GM23338 (cell line): ENCODE data around the gene PUS7.

Experiments
- CREB1 ChIP-seq: fragments of 250-450 bp; sonication (Bioruptor Pico); IDR thresholded peaks from 2 replicates; pipeline ENCODE4 v1.5.0; 2020; ENCODE audit warnings: low read depth, mild to moderate bottlenecking, moderate library complexity
- CTCF ChIP-seq, 2 experiments: fragments of 200-600 bp in 1 of 2; sonication (generic) in 1 of 2; conservative IDR thresholded peaks; 2 replicates each; pipeline versions ENCODE4 v1.5.1 to v1.6.1; 2016 to 2017; ENCODE audit warnings: antibody characterized with exemption in 2 of 2, low read depth in 2 of 2, mild to moderate bottlenecking in 2 of 2, moderate library complexity in 1 of 2
- EZH2 ChIP-seq: fragments of 200-600 bp; sonication (generic); IDR thresholded peaks from one replicate; pipeline ENCODE4 v1.8.0; 2017; ENCODE audit warnings: antibody characterized with exemption, mild to moderate bottlenecking, low read depth; ENCODE audit not compliant: unreplicated experiment
- EZH2phosphoT487 ChIP-seq: fragments of 200-600 bp; sonication (generic); IDR thresholded peaks from one replicate; pipeline ENCODE4 v1.8.1; 2018; ENCODE audit warnings: antibody characterized with exemption; ENCODE audit not compliant: unreplicated experiment
- POLR2AphosphoS5 ChIP-seq: IDR thresholded peaks from 2 replicates; pipeline ENCODE4 v1.6.1; 2016; ENCODE audit warnings: antibody characterized with exemption, low read depth

- TF ChIP-seq CTCF (conservative IDR thresholded peaks at IDR 0.05; ENCODE audit: low read depth in 2 of 2) = no peak
- TF ChIP-seq EZH2phosphoT487 = no peak
- no peak for TF ChIP-seq CREB1 (CRISPR knock-in tag)
- no peak for TF ChIP-seq EZH2
- no peak for TF ChIP-seq POLR2AphosphoS5
These were observed 43.1 kb upstream of the PUS7 start for GRCh38 chr7:105565190-105565589.
